GM12878 (cell line): ENCODE measurements around the gene RB1. TPM values are rescaled to one million over a fixed set of nuclear protein-coding genes. Genes with fewer than 3 reads are reported as not detected.

ENCODE experiments used
- ATAC-seq: fragments of 200-7000 bp; cut with Tn5 transposase; 3 replicates; pipeline ENCODE4 v1.9.1; 2020; ENCODE audit warnings: mild to moderate bottlenecking, moderate library complexity
- BruUV-seq: library from RNA; stranded (reverse); fragments of 400-500 nt; replicated peaks from 2 replicates; lab custom pipeline; 2021; lab: Mats Ljungman, UMichigan
- CTCF ChIA-PET: fragments of 300-600 bp; sonication (Branson Sonifier 250); formaldehyde crosslinking; extraction: SDS; loops from one replicate; lab custom pipeline; 2021; ENCODE audit warnings: inconsistent platforms; lab: Yijun Ruan, JAX
- POLR2A ChIA-PET: fragments of 350-600 bp; formaldehyde crosslinking; extraction: SDS; loops from one replicate; lab custom pipeline; 2021; ENCODE audit warnings: inconsistent platforms; lab: Charles Lee
- RAD21 ChIA-PET: fragments of 300-600 bp; sonication (Branson Sonifier 250); formaldehyde crosslinking; loops from one replicate; lab custom pipeline; 2023; ENCODE audit warnings: antibody characterized with exemption; ENCODE audit not compliant: unreplicated experiment; lab: Charles Lee
- SMC1A ChIA-PET: fragments of 300-600 bp; sonication (Branson Sonifier 250); formaldehyde crosslinking; loops from one replicate; lab custom pipeline; 2023; ENCODE audit not compliant: unreplicated experiment, uncharacterized antibody; lab: Charles Lee
- DNase-seq: peaks from one replicate; pipeline ENCODE4 v3.0.0-alpha.2; 2011; ENCODE audit warnings: low read depth, low spot score
- FAIRE-seq: peaks from 3 replicates; lab custom pipeline; 2011; peaks lifted over from hg19 to GRCh38; lab: Jason Lieb, UNC
- H2AFZ ChIP-seq: 2 replicates; pipeline ENCODE4 v1.6.0; 2011; ENCODE audit warnings: low read depth, low read length, control low read depth; ENCODE audit not compliant: control insufficient read depth
- H3K27ac ChIP-seq: 2 replicates; pipeline ENCODE4 v1.5.1; 2011; ENCODE audit warnings: control low read depth; ENCODE audit not compliant: control insufficient read depth, insufficient read depth
- H3K27me3 ChIP-seq, 2 experiments: replicated peaks in 1 of 2; 2 replicates each; pipeline versions ENCODE4 v1.6.0 to v1.6.1; 2011; ENCODE audit warnings: low read length in 1 of 2; ENCODE audit not compliant: control insufficient read depth in 2 of 2, insufficient read depth in 2 of 2
- H3K36me3 ChIP-seq, 2 experiments: 2 replicates each; pipeline ENCODE4 v1.5.1; 2011; ENCODE audit warnings: low read length in 1 of 2; ENCODE audit not compliant: control insufficient read depth in 2 of 2, insufficient read depth in 2 of 2
- H3K4me1 ChIP-seq: 2 replicates; pipeline ENCODE4 v1.6.1; 2011; ENCODE audit warnings: mild to moderate bottlenecking, low read length, moderate library complexity, mixed read lengths; ENCODE audit not compliant: control insufficient read depth, insufficient read depth
- H3K4me2 ChIP-seq: 2 replicates; pipeline ENCODE4 v1.6.0; 2011; ENCODE audit warnings: control low read depth; ENCODE audit not compliant: control insufficient read depth, insufficient read depth
- H3K4me3 ChIP-seq: fragments of 200-600 bp; sonication (generic); 2 replicates; pipeline ENCODE4 v1.5.1; 2016
- H3K79me2 ChIP-seq: 2 replicates; pipeline ENCODE4 v1.6.0; 2011; ENCODE audit warnings: low read length; ENCODE audit not compliant: control insufficient read depth, insufficient read depth
- H3K9ac ChIP-seq: 2 replicates; pipeline ENCODE4 v1.8.0; 2011; ENCODE audit warnings: low read length, control low read depth, mixed read lengths; ENCODE audit not compliant: control insufficient read depth, insufficient read depth
- H3K9me3 ChIP-seq: replicated peaks from 3 replicates; pipeline ENCODE4 v1.5.1; 2011; ENCODE audit warnings: mild to moderate bottlenecking, low read length; ENCODE audit not compliant: control insufficient read depth, insufficient read depth
- H4K20me1 ChIP-seq: 2 replicates; pipeline ENCODE4 v1.6.0; 2011; ENCODE audit not compliant: control insufficient read depth, insufficient read depth
- BHLHE40 ChIP-seq, 2 experiments: fragments of 450-650 bp in 1 of 2; IDR thresholded peaks; 2 replicates each; pipeline ENCODE4 v1.6.1; 2011 to 2017; ENCODE audit warnings: low read depth in 2 of 2, borderline replicate concordance in 1 of 2, improper control_type of control experiment in 1 of 2, low read length in 1 of 2, mild to moderate bottlenecking in 1 of 2
- EED ChIP-seq: sonication (generic); IDR thresholded peaks from 2 replicates; pipeline ENCODE4 v1.6.1; 2016; ENCODE audit warnings: antibody characterized with exemption, low read depth
- JUND ChIP-seq: IDR thresholded peaks from 2 replicates; pipeline ENCODE4 v1.6.1; 2012; ENCODE audit warnings: low read depth, mild to moderate bottlenecking, low read length, improper control_type of control experiment, moderate library complexity
- NBN ChIP-seq: fragments of 450-650 bp; IDR thresholded peaks from 2 replicates; pipeline ENCODE4 v1.6.1; 2016
- PAX5 ChIP-seq: IDR thresholded peaks from 2 replicates; pipeline ENCODE4 v1.6.1; 2011; ENCODE audit warnings: low read depth, low read length, borderline replicate concordance
- POLR2AphosphoS5 ChIP-seq: IDR thresholded peaks from 2 replicates; pipeline ENCODE4 v1.6.1; 2011; ENCODE audit warnings: mild to moderate bottlenecking, low read length, inconsistent platforms
- SIN3A ChIP-seq: IDR thresholded peaks from 2 replicates; pipeline ENCODE4 v1.6.1; 2012; ENCODE audit warnings: low read depth, low read length, improper control_type of control experiment
- SMAD1 ChIP-seq: fragments of 450-650 bp; IDR thresholded peaks from 2 replicates; pipeline ENCODE4 v1.6.1; 2018; ENCODE audit warnings: mild to moderate bottlenecking, low read depth; ENCODE audit not compliant: partially characterized antibody
- SMARCA5 ChIP-seq: fragments of 450-650 bp; IDR thresholded peaks from 2 replicates; pipeline ENCODE4 v1.6.1; 2017; ENCODE audit warnings: mild to moderate bottlenecking
- SREBF1 ChIP-seq: IDR thresholded peaks from 2 replicates; pipeline ENCODE4 v1.6.1; 2012; ENCODE audit warnings: mild to moderate bottlenecking, low read length
- SREBF2 ChIP-seq: IDR thresholded peaks from 2 replicates; pipeline ENCODE4 v1.6.1; 2012; ENCODE audit warnings: mild to moderate bottlenecking, low read length
- YBX1 ChIP-seq: fragments of 450-650 bp; IDR thresholded peaks from 2 replicates; pipeline ENCODE4 v1.6.1; 2016; ENCODE audit warnings: antibody characterized with exemption
- ZSCAN29 ChIP-seq: fragments of 450-650 bp; IDR thresholded peaks from 2 replicates; pipeline ENCODE4 v1.6.1; 2017; ENCODE audit warnings: mild to moderate bottlenecking, moderate library complexity
- WGBS: methylation state at CpG from one replicate; pipeline ENCODE4 v1.1.6; 2016; ENCODE audit warnings: low lambda C conversion rate; ENCODE audit not compliant: insufficient replicate concordance, insufficient coverage; ENCODE audit errors: missing lambda C conversion rate; 5-methylcytosine and 5-hydroxymethylcytosine counted together
- in situ Hi-C: fragments of 300-500 bp; cut with MboI; formaldehyde crosslinking; loops from 9 replicates; pipeline ENCODE4 v1.14.3; 2018; ENCODE audit warnings: mixed read lengths
- intact Hi-C: fragments of 100-400 bp; cut with micrococcal nuclease; formaldehyde crosslinking; loops from one replicate; pipeline ENCODE4 v1.14.2; 2022; ENCODE audit not compliant: unreplicated experiment
- polyA plus RNA-seq, 11 experiments: library from polyadenylated mRNA; depleted of rRNA in 4 of 11; unstranded in 6 of 11; stranded (reverse) in 5 of 11; fragments of >200 nt; fragmentation: Nextera tagmentation in 4 of 11; fragmentation: Illumina TruSeq in 1 of 11; extraction: Ambion mirVana in 4 of 11; extraction: Trizol in 1 of 11; gene quantifications; 1 replicate in 1 of 11; 2 replicates in 10 of 11; pipeline versions ENCODE4 v1.2.1 to v1.2.3, GENCODE V29; 2011 to 2016; ENCODE audit warnings: inconsistent platforms in 2 of 11, missing spikeins in 2 of 11, low read depth in 1 of 11
- total RNA-seq, 4 experiments: library from RNA; depleted of rRNA in 3 of 4; stranded (reverse); fragments of >200 nt in 3 of 4; fragmentation: Illumina TruSeq in 1 of 4; extraction: Trizol in 1 of 4; gene quantifications; 2 replicates each; pipeline versions ENCODE4 v1.2.1 to v1.2.3, GENCODE V29; 2013 to 2021
- TF ChIP-seq, protein P1 (sequence below): IDR thresholded peaks from 2 replicates; pipeline ENCODE4 v1.6.1; 2011; ENCODE audit warnings: borderline replicate concordance, low read depth, mild to moderate bottlenecking, moderate library complexity, low read length; ENCODE audit not compliant: insufficient read depth, poor library complexity, severe bottlenecking
- TF ChIP-seq, protein P2 (sequence below): fragments of 450-650 bp; IDR thresholded peaks from 2 replicates; pipeline ENCODE4 v1.6.1; 2017; ENCODE audit warnings: mild to moderate bottlenecking, moderate library complexity

The RB1 gene
- total and polyA plus RNA-seq, 10 of the 15 experiments (the other 5 are each of a cell fraction or from before 2014, with no cell fraction given): 2.8 to 45.0 (median 8.3) TPM

DNA sequence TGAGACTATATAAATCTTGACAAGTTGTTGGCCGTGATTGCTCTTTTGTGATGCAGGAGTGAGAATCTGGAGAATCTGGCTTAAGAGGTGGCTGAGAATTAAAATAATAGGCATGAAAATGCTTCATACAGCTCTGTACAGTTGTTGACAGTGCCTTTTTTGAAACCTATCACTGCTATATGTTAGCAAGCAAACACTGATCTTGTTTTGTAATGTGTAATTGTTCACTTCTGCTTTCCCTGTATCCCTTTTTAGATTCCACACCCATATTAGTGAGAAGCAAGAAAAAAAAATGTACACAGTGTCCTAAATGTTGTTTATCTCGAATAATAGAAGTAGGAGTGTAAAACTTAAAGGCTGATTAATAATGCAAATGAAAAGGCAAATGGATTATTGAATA, 39.5 kb upstream of the RB1 start:
- FAIRE-seq: no peak
- H3K27ac ChIP-seq: no peak overlapping the region
- 42% methylated on average over 2 of the region's 2 CpGs for WGBS
- ChIA-PET POLR2A (no interaction called here), SMC1A (no interaction called here), RAD21 (no interaction called here), CTCF (interaction anchor here (0.7 to 0.9 kb wide), 2 partner anchors 315 to 505 kb away, joined by 3 read pairs; no protein-coding TSS in a partner anchor)
- no peak for DNase-seq
- ATAC-seq: no peak
- H3K36me3 ChIP-seq: no peaks in the 10 kb centered on the region
- no peaks in the 10 kb centered on the region for H3K79me2 ChIP-seq
- no peak overlapping the region for H3K9ac ChIP-seq
- H3K9me3 ChIP-seq: no peaks in the 10 kb centered on the region
- BruUV-seq: no TSS peak
- no peak overlapping the region for H2AFZ ChIP-seq
- H3K4me2 ChIP-seq: no peak overlapping the region
- TF ChIP-seq EED: no peak
- TF ChIP-seq JUND: no peak
- TF ChIP-seq, protein P1, sequence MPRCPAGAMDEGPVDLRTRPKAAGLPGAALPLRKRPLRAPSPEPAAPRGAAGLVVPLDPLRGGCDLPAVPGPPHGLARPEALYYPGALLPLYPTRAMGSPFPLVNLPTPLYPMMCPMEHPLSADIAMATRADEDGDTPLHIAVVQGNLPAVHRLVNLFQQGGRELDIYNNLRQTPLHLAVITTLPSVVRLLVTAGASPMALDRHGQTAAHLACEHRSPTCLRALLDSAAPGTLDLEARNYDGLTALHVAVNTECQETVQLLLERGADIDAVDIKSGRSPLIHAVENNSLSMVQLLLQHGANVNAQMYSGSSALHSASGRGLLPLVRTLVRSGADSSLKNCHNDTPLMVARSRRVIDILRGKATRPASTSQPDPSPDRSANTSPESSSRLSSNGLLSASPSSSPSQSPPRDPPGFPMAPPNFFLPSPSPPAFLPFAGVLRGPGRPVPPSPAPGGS: no peak
- TF ChIP-seq SMAD1: no peak
- TF ChIP-seq PAX5: no peak
- TF ChIP-seq NBN: no peak
- no peak for TF ChIP-seq ZSCAN29
- TF ChIP-seq YBX1: no peak
- no peak for TF ChIP-seq SREBF2
- no peak for TF ChIP-seq SIN3A
- no peak for TF ChIP-seq SREBF1
- TF ChIP-seq POLR2AphosphoS5: no peak
- TF ChIP-seq, protein P2, sequence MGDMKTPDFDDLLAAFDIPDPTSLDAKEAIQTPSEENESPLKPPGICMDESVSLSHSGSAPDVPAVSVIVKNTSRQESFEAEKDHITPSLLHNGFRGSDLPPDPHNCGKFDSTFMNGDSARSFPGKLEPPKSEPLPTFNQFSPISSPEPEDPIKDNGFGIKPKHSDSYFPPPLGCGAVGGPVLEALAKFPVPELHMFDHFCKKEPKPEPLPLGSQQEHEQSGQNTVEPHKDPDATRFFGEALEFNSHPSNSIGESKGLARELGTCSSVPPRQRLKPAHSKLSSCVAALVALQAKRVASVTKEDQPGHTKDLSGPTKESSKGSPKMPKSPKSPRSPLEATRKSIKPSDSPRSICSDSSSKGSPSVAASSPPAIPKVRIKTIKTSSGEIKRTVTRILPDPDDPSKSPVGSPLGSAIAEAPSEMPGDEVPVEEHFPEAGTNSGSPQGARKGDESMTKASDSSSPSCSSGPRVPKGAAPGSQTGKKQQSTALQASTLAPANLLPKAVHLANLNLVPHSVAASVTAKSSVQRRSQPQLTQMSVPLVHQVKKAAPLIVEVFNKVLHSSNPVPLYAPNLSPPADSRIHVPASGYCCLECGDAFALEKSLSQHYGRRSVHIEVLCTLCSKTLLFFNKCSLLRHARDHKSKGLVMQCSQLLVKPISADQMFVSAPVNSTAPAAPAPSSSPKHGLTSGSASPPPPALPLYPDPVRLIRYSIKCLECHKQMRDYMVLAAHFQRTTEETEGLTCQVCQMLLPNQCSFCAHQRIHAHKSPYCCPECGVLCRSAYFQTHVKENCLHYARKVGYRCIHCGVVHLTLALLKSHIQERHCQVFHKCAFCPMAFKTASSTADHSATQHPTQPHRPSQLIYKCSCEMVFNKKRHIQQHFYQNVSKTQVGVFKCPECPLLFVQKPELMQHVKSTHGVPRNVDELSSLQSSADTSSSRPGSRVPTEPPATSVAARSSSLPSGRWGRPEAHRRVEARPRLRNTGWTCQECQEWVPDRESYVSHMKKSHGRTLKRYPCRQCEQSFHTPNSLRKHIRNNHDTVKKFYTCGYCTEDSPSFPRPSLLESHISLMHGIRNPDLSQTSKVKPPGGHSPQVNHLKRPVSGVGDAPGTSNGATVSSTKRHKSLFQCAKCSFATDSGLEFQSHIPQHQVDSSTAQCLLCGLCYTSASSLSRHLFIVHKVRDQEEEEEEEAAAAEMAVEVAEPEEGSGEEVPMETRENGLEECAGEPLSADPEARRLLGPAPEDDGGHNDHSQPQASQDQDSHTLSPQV: no peak
- TF ChIP-seq SMARCA5: no peak
- no peak for TF ChIP-seq BHLHE40 (IDR thresholded peaks at IDR 0.05; ENCODE audit: borderline replicate concordance in 1 of 2, low read depth in 2 of 2, low read length in 1 of 2)
- intact Hi-C loops: no loop called here
- no peak overlapping the region for H3K4me3 ChIP-seq
- H3K27me3 ChIP-seq: peaks cover 0 to 2% of the 10 kb centered on the region in 2 experiments; a peak in 2 of 4 replicates
- in situ Hi-C loops: no loop called here
- H3K4me1 ChIP-seq: peaks cover 7% of the 10 kb centered on the region
- H4K20me1 ChIP-seq: no peaks in the 10 kb centered on the region
